ENCODE data around the gene VSNL1.

The VSNL1 gene

DNA sequence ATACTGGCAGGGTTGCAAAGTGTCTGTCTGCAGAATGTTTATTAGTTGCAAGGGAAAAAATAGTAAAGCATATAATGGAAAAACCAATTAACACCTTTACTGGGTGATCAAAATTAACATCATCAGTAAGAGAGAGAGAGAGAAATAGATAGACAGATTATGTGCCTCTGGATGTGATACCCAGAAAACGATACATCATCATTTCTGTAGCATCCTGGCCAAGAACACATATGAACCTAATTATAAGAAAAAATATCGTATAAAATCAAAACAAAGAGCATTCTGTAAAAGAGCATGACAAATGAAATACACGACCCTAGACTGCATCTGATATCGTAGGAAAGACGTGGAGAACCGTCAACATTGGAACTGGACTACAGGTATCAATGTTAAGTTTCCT, 148.5 kb downstream of the VSNL1 start (continued):
- TF ChIP-seq SETDB1 (IDR thresholded peaks at IDR 0.05; ENCODE audit: insufficient read length, low read length) (no peak), ZSCAN23 (tag by site-specific recombination; IDR thresholded peaks at IDR 0.05) (no peak), MYNN (tag by site-specific recombination; IDR thresholded peaks at IDR 0.05; ENCODE audit: borderline replicate concordance) (no peak), ZBTB7A (tag by site-specific recombination; IDR thresholded peaks at IDR 0.05; ENCODE audit: low read depth) (no peak), ZBTB17 (tag by site-specific recombination; IDR thresholded peaks at IDR 0.05) (no peak), ZNF600 (tag by site-specific recombination; IDR thresholded peaks at IDR 0.05) (no peak)
- TF ChIP-seq, protein P1, sequence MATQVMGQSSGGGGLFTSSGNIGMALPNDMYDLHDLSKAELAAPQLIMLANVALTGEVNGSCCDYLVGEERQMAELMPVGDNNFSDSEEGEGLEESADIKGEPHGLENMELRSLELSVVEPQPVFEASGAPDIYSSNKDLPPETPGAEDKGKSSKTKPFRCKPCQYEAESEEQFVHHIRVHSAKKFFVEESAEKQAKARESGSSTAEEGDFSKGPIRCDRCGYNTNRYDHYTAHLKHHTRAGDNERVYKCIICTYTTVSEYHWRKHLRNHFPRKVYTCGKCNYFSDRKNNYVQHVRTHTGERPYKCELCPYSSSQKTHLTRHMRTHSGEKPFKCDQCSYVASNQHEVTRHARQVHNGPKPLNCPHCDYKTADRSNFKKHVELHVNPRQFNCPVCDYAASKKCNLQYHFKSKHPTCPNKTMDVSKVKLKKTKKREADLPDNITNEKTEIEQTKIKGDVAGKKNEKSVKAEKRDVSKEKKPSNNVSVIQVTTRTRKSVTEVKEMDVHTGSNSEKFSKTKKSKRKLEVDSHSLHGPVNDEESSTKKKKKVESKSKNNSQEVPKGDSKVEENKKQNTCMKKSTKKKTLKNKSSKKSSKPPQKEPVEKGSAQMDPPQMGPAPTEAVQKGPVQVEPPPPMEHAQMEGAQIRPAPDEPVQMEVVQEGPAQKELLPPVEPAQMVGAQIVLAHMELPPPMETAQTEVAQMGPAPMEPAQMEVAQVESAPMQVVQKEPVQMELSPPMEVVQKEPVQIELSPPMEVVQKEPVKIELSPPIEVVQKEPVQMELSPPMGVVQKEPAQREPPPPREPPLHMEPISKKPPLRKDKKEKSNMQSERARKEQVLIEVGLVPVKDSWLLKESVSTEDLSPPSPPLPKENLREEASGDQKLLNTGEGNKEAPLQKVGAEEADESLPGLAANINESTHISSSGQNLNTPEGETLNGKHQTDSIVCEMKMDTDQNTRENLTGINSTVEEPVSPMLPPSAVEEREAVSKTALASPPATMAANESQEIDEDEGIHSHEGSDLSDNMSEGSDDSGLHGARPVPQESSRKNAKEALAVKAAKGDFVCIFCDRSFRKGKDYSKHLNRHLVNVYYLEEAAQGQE (tag by site-specific recombination; IDR thresholded peaks at IDR 0.05): no peak
- TF ChIP-seq, protein P2, sequence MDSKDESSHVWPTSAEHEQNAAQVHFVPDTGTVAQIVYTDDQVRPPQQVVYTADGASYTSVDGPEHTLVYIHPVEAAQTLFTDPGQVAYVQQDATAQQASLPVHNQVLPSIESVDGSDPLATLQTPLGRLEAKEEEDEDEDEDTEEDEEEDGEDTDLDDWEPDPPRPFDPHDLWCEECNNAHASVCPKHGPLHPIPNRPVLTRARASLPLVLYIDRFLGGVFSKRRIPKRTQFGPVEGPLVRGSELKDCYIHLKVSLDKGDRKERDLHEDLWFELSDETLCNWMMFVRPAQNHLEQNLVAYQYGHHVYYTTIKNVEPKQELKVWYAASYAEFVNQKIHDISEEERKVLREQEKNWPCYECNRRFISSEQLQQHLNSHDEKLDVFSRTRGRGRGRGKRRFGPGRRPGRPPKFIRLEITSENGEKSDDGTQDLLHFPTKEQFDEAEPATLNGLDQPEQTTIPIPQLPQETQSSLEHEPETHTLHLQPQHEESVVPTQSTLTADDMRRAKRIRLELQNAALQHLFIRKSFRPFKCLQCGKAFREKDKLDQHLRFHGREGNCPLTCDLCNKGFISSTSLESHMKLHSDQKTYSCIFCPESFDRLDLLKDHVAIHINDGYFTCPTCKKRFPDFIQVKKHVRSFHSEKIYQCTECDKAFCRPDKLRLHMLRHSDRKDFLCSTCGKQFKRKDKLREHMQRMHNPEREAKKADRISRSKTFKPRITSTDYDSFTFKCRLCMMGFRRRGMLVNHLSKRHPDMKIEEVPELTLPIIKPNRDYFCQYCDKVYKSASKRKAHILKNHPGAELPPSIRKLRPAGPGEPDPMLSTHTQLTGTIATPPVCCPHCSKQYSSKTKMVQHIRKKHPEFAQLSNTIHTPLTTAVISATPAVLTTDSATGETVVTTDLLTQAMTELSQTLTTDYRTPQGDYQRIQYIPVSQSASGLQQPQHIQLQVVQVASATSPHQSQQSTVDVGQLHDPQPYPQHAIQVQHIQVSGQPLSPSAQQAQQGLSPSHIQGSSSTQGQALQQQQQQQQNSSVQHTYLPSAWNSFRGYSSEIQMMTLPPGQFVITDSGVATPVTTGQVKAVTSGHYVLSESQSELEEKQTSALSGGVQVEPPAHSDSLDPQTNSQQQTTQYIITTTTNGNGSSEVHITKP (tag by site-specific recombination; IDR thresholded peaks at IDR 0.05): no peak

DNA sequence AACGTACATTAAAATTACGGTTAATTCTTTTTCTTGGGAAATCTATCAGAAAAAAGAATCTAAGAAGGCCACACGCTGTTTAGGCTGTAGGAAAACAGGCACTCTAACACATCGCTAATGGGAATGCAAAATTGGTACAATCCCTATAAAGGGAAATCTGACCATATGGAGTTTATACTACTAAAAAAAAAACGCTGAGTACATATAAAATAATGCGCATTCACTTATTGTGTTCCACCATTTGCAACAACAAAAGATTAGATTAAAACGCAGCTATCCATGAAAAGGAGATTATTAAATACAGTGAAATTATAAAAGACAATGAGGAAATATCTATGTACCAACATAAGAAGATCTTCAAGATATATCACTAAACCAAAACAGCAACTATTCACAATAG, 150.3 kb downstream of the VSNL1 start:
- CTCF ChIA-PET: no interaction called here
- Histone ChIP-seq H3K4me1 (ENCODE audit: control insufficient read depth, insufficient read depth, low read length) (no peaks in the 10 kb centered on the region), H3K9me3 (ENCODE audit: control insufficient read depth, insufficient read depth, low read depth, low read length) (no peaks in the 10 kb centered on the region), H3K27ac (ENCODE audit: extremely low read depth, low read depth, low read length) (no peak overlapping the region), H3K4me3 (ENCODE audit: low read depth, low read length) (no peak overlapping the region), H3K36me3 (ENCODE audit: control insufficient read depth in 2 of 2, insufficient read depth in 1 of 2, low read length in 2 of 2) (peaks cover 41 to 60% of the 10 kb centered on the region in 2 experiments)
- POLR2A ChIA-PET: no interaction called here
- TF ChIP-seq, protein P1 (tag by site-specific recombination; IDR thresholded peaks at IDR 0.05): no peak
- TF ChIP-seq, protein P3, sequence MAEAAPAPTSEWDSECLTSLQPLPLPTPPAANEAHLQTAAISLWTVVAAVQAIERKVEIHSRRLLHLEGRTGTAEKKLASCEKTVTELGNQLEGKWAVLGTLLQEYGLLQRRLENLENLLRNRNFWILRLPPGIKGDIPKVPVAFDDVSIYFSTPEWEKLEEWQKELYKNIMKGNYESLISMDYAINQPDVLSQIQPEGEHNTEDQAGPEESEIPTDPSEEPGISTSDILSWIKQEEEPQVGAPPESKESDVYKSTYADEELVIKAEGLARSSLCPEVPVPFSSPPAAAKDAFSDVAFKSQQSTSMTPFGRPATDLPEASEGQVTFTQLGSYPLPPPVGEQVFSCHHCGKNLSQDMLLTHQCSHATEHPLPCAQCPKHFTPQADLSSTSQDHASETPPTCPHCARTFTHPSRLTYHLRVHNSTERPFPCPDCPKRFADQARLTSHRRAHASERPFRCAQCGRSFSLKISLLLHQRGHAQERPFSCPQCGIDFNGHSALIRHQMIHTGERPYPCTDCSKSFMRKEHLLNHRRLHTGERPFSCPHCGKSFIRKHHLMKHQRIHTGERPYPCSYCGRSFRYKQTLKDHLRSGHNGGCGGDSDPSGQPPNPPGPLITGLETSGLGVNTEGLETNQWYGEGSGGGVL (tag by site-specific recombination; IDR thresholded peaks at IDR 0.05): no peak
- TF ChIP-seq, protein P4, sequence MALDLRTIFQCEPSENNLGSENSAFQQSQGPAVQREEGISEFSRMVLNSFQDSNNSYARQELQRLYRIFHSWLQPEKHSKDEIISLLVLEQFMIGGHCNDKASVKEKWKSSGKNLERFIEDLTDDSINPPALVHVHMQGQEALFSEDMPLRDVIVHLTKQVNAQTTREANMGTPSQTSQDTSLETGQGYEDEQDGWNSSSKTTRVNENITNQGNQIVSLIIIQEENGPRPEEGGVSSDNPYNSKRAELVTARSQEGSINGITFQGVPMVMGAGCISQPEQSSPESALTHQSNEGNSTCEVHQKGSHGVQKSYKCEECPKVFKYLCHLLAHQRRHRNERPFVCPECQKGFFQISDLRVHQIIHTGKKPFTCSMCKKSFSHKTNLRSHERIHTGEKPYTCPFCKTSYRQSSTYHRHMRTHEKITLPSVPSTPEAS (tag by site-specific recombination; IDR thresholded peaks at IDR 0.05): no peak
- TF ChIP-seq GLI4 (tag by site-specific recombination; IDR thresholded peaks at IDR 0.05) (no peak), ZNF37A (tag by site-specific recombination; IDR thresholded peaks at IDR 0.05) (no peak), ZNF777 (tag by site-specific recombination; IDR thresholded peaks at IDR 0.05; ENCODE audit: borderline replicate concordance) (no peak)
- TF ChIP-seq, protein P5, sequence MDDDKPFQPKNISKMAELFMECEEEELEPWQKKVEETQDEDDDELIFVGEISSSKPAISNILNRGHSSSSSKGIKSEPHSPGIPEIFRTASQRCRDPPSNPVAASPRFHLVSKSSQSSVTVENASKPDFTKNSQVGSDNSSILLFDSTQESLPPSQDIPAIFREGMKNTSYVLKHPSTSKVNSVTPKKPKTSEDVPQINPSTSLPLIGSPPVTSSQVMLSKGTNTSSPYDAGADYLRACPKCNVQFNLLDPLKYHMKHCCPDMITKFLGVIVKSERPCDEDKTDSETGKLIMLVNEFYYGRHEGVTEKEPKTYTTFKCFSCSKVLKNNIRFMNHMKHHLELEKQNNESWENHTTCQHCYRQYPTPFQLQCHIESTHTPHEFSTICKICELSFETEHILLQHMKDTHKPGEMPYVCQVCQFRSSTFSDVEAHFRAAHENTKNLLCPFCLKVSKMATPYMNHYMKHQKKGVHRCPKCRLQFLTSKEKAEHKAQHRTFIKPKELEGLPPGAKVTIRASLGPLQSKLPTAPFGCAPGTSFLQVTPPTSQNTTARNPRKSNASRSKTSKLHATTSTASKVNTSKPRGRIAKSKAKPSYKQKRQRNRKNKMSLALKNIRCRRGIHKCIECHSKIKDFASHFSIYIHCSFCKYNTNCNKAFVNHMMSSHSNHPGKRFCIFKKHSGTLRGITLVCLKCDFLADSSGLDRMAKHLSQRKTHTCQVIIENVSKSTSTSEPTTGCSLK (tag by site-specific recombination; IDR thresholded peaks at IDR 0.05): no peak

All from HEK293 (cell line).